Stimulated activated CD8-positive, alpha-beta memory T cell treated with anti-CD3 and anti-CD28 coated beads, Interleukin-4, amount 100 ng/mL, for 1 hour (primary cell): ENCODE data around the gene DOCK1.

Experiments
- DNase-seq, 2 donors: peaks; one replicate each; pipeline ENCODE4 v3.0.0-alpha.2; 2020; ENCODE audit warnings: low read depth in 2 of 2, low spot score in 1 of 2

Gene DOCK1

GRCh38 chr10:127157506-127158200 is 252.4 kb downstream of the DOCK1 start:
- no peak for DNase-seq

- DNase-seq = no peak
Observed at GRCh38 chr10:127158662-127159061, 253.4 kb downstream of the DOCK1 start.

- DNase-seq = no peak
Observed at GRCh38 chr10:127159648-127160245, 254.5 kb downstream of the DOCK1 start.

GRCh38 chr10:127161482-127161881 is 256.3 kb downstream of the DOCK1 start:
- DNase-seq = no peak

- DNase-seq = no peak
Observed at GRCh38 chr10:127162841-127163240, 257.6 kb downstream of the DOCK1 start.

- no peak for DNase-seq
Observed at GRCh38 chr10:127168261-127168660, 263.0 kb downstream of the DOCK1 start.

- no peak for DNase-seq
Observed at GRCh38 chr10:127174866-127175265, 269.6 kb downstream of the DOCK1 start.

- DNase-seq = no peak
Observed at GRCh38 chr10:127175357-127176110, 270.3 kb downstream of the DOCK1 start.

- no peak for DNase-seq
Observed at GRCh38 chr10:127176649-127177048, 271.4 kb downstream of the DOCK1 start.

- DNase-seq = no peak
Observed at GRCh38 chr10:127179612-127180250, 274.5 kb downstream of the DOCK1 start.

GRCh38 chr10:127182161-127182560 is 276.9 kb downstream of the DOCK1 start:
- DNase-seq = no peak

GRCh38 chr10:127184582-127184981 is 279.4 kb downstream of the DOCK1 start:
- DNase-seq = no peak

GRCh38 chr10:127186813-127187212 is 281.6 kb downstream of the DOCK1 start:
- DNase-seq = no peak

- DNase-seq = no peak
Observed at GRCh38 chr10:127189226-127189625, 284.0 kb downstream of the DOCK1 start.

- no peak for DNase-seq
Observed at GRCh38 chr10:127190427-127190826, 285.2 kb downstream of the DOCK1 start.

GRCh38 chr10:127193125-127193524 is 287.9 kb downstream of the DOCK1 start:
- no peak for DNase-seq

GRCh38 chr10:127194111-127194510 is 288.9 kb downstream of the DOCK1 start:
- DNase-seq = no peak

- DNase-seq = no peak
Observed at GRCh38 chr10:127194599-127194998, 289.4 kb downstream of the DOCK1 start.

- DNase-seq = no peak
Observed at GRCh38 chr10:127195041-127195506, 289.8 kb downstream of the DOCK1 start.

- no peak for DNase-seq
Observed at GRCh38 chr10:127195571-127196281, 290.5 kb downstream of the DOCK1 start.
